ENCODE measurements around the gene TSACC.
A peak's percentile ranks its signal among the peaks of the same experiment; 100 is the strongest.

GRCh38 chr1:156338180-156338976, at the start of gene TSACC, which contains the start of gene CCT3:
- TF ChIP-seq, protein P1, sequence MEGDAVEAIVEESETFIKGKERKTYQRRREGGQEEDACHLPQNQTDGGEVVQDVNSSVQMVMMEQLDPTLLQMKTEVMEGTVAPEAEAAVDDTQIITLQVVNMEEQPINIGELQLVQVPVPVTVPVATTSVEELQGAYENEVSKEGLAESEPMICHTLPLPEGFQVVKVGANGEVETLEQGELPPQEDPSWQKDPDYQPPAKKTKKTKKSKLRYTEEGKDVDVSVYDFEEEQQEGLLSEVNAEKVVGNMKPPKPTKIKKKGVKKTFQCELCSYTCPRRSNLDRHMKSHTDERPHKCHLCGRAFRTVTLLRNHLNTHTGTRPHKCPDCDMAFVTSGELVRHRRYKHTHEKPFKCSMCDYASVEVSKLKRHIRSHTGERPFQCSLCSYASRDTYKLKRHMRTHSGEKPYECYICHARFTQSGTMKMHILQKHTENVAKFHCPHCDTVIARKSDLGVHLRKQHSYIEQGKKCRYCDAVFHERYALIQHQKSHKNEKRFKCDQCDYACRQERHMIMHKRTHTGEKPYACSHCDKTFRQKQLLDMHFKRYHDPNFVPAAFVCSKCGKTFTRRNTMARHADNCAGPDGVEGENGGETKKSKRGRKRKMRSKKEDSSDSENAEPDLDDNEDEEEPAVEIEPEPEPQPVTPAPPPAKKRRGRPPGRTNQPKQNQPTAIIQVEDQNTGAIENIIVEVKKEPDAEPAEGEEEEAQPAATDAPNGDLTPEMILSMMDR (IDR thresholded peaks at IDR 0.05) = no peak
- TF ChIP-seq POLR2A (IDR thresholded peaks at IDR 0.05) = peak in 1 of 2 donors; percentile 76

Data from thyroid gland (tissue), 4 donors.